ENCODE results near the gene TMC2.

- TF ChIP-seq POLR2A (IDR thresholded peaks at IDR 0.05) = no peak
- TF ChIP-seq, protein P1, sequence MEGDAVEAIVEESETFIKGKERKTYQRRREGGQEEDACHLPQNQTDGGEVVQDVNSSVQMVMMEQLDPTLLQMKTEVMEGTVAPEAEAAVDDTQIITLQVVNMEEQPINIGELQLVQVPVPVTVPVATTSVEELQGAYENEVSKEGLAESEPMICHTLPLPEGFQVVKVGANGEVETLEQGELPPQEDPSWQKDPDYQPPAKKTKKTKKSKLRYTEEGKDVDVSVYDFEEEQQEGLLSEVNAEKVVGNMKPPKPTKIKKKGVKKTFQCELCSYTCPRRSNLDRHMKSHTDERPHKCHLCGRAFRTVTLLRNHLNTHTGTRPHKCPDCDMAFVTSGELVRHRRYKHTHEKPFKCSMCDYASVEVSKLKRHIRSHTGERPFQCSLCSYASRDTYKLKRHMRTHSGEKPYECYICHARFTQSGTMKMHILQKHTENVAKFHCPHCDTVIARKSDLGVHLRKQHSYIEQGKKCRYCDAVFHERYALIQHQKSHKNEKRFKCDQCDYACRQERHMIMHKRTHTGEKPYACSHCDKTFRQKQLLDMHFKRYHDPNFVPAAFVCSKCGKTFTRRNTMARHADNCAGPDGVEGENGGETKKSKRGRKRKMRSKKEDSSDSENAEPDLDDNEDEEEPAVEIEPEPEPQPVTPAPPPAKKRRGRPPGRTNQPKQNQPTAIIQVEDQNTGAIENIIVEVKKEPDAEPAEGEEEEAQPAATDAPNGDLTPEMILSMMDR (IDR thresholded peaks at IDR 0.05) = no peak
These were observed 39.3 kb downstream of the TMC2 start for GRCh38 chr20:2575682-2576081.
